ENCODE results near the gene MTREX.

Gene MTREX

GRCh38 chr5:55437452-55437851 is 129.7 kb downstream of the MTREX start:
- no peak for DNase-seq

- DNase-seq: no peak
Measured at GRCh38 chr5:55437859-55438206, 130.0 kb downstream of the MTREX start.

- DNase-seq: no peak
Measured at GRCh38 chr5:55438998-55439397, 131.2 kb downstream of the MTREX start.

- DNase-seq: no peak
Measured at GRCh38 chr5:55440188-55440646, 132.4 kb downstream of the MTREX start.

GRCh38 chr5:55441107-55441771 is 133.4 kb downstream of the MTREX start:
- no peak for DNase-seq

GRCh38 chr5:55441954-55442353 is 134.2 kb downstream of the MTREX start:
- DNase-seq: no peak

- no peak for DNase-seq
Measured at GRCh38 chr5:55445791-55446190, 138.0 kb downstream of the MTREX start.

- no peak for DNase-seq
Measured at GRCh38 chr5:55446640-55447351, 139.0 kb downstream of the MTREX start.

- no peak for DNase-seq
Measured at GRCh38 chr5:55450050-55450765, 142.4 kb downstream of the MTREX start.

- no peak for DNase-seq
Measured at GRCh38 chr5:55451976-55452375, 144.2 kb downstream of the MTREX start.

- DNase-seq: no peak
Measured at GRCh38 chr5:55453211-55453610, 145.4 kb downstream of the MTREX start.

GRCh38 chr5:55454282-55454681 is 146.5 kb downstream of the MTREX start:
- DNase-seq: no peak

- DNase-seq: no peak
Measured at GRCh38 chr5:55456216-55456895, 148.6 kb downstream of the MTREX start.

- no peak for DNase-seq
Measured at GRCh38 chr5:55459572-55459971, 151.8 kb downstream of the MTREX start.

- DNase-seq: no peak
Measured at GRCh38 chr5:55463613-55464012, 155.8 kb downstream of the MTREX start.

GRCh38 chr5:55467862-55468551 is 160.2 kb downstream of the MTREX start:
- DNase-seq: no peak

GRCh38 chr5:55469839-55470238 is 162.1 kb downstream of the MTREX start:
- no peak for DNase-seq

- no peak for DNase-seq
Measured at GRCh38 chr5:55470282-55470681, 162.5 kb downstream of the MTREX start.

- no peak for DNase-seq
Measured at GRCh38 chr5:55471468-55471867, 163.7 kb downstream of the MTREX start.

GRCh38 chr5:55472642-55473041 is 164.9 kb downstream of the MTREX start:
- no peak for DNase-seq
